Skin epidermis (tissue), 12 donors: ENCODE data around the gene CORO1A.

Source experiments
- H3K27ac ChIP-seq, 21 experiments: fragments of 200-600 bp; sonication (generic) in 11 of 21; one replicate each; pipeline ENCODE4 v1.5.0; 2020; ENCODE audit warnings: mild to moderate bottlenecking in 3 of 21, inconsistent platforms in 2 of 21, moderate library complexity in 2 of 21
- H3K4me3 ChIP-seq, 7 experiments: fragments of 200-600 bp; sonication (generic) in 2 of 7; one replicate each; pipeline ENCODE4 v1.5.0; 2020; ENCODE audit warnings: inconsistent platforms in 2 of 7, mild to moderate bottlenecking in 2 of 7, moderate library complexity in 1 of 7

CORO1A gene

DNA sequence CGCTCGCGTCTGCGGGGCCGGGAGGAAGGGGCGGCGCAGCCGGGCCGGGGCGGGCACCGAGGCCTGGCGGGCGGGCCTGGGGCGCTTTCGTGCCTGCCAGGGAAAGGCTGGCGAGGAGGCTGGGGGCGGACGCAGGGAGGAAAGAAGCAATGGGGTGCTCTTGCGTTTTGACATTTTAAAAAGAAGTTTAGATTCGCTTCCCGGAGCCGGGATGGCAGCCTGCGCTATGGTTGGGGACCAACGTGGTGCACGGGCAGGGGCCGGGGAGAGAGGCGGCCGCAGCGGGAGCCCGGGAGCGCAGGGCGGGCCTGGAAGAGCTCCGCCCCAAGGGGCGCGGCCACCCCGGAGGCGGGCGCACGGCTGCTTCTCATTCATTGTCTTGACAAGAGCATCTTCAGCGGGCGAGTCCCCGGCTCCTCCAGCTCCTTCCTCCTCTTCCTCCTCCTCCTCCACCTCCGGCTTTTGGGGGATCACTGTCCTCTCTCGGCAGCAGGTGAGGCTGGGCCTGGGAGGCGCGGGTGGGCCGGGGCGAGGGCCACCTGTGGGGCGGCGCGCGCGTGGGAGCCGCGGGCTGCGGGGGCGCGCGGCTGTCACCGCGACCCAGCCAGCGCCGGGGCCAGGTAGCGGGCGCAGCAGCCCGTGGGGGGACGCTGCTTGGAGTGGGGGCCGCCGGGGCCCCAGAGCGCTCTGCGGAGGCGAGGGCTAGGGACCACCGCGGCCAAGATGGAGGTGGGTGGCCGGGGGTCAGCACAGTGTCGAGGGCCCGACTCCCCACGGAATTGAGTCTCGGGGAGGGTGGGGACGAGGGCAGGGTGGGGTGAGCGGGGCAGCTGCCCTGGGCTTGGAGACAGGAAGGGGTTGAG, at the start of gene CORO1A:
TSS of gene CORO1A (plus strand) at position 370 of the 863 bp plus-strand sequence. CDS start 1,608 bp downstream, outside the sequence.
- Histone ChIP-seq H3K27ac (peak within 1 kb of the TSS; percentile 48 to 98 (median 84)), H3K4me3 (peak within 1 kb of the TSS; percentile 35 to 57 (median 45))

DNA sequence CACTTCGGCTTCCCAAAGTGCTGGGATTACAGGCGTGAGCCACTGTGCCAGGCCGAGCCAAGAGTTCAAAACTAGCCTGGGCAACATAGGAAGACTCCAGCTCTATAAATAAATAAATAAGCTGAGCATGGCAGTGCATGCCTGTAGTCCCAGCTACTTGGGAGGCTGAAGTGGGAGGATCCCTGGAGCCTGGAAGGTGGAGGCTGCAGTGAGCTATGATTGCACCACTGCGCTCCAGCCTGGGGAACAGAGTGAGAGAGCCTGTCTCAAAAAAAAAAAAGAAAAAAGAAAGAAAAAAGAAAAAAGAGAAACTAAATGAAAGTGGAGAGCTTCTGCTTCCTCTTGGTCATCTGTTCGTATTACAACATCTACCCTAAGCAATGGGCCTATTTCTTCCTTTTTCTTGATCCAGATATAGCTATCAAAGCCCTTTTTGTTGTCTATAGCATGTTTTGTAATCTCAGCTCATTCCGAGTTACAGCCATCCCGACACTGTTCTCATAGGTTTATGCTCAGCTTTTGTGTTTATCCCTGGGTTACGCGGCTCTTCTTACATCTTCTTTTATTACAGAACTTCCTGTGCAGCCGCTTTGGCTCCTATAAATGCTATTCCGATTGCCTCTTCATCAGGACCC, 46.3 kb upstream of the CORO1A start:
- Histone ChIP-seq H3K27ac (no peak overlapping the region), H3K4me3 (no peak overlapping the region)

DNA sequence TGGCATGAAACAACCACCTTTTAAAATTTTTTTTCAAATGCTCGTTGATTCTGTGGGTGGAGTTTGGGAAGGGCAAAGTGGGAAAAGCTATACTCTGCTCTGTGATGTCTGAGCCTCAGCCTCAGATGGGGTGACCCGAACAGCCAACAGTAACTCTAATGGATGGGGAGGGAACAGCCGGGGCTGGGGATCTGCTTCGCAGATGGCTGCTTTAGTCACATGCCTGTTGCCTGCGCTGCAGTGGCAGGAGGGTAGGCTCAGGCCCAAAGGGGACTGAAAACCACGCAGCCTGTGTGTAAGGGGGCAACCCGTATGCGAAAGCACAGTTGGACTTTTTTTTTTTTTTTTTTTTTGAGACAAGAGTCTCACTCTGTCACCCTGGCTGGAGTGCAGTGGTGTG, 45.5 kb upstream of the CORO1A start:
- no peak overlapping the region for H3K4me3 ChIP-seq
- no peak overlapping the region for H3K27ac ChIP-seq

DNA sequence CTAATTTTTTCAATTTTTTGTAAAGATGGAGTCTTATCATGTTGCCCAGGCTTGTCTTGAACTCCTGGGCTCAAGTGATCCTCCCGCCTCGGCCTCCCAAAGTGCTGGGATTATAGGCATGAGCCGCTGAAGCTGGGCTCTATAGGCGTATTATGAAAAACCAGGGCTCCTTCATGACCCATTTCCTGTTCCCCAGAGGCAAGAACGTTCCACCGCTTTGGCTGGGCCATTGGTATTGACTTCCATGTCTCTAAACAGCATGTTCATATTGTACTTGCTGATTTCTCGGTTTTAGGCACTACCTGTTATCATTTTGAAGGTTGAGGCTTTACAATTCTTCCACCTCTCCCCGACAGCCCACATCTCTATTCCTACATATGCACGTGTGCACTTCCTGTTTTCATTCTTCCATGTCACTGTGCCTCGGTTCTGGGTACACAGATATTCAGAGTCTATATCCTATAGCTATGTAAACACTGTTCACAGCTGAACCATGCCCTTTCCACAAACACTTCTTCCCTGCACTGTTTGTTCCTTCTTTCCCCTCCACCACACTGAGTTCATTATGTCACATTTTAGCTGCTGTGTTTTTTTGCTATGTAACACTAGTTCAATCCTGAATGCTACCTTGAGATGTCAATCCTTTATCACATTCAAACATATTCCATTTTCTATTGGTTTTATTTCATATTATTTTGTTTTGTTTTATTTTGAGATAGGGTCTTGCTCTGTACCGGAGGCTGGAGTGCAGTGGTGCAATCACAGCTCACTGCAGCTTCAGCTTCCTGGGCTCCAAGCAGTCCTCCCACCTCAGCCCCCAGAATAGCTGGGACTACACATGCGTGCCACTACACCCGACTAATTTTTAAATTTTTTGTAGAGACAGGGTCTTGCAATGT, 43.6 kb upstream of the CORO1A start:
- Histone ChIP-seq H3K27ac (peak overlapping the region in 1 of 21 experiments; percentile 10), H3K4me3 (no peak overlapping the region)

DNA sequence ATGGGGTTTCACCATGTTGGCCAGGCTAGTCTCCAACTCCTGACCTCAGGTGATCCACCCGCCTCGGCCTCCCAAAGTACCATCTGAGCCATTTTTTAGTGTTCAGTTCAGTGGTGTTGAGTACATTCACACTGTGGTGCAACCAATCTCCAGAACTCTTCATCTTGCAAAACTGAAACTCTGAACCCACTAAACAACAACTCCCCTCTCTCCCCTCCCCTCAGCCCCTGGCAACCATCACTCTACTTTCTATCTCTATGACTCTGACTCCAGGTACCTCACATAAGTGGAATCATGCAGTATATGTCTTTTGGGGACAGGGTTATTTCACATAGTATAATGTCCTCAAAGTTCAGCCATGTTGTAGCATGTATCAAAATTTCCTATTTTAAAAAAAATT, 41.7 kb upstream of the CORO1A start:
- Histone ChIP-seq H3K27ac (no peak overlapping the region), H3K4me3 (no peak overlapping the region)

DNA sequence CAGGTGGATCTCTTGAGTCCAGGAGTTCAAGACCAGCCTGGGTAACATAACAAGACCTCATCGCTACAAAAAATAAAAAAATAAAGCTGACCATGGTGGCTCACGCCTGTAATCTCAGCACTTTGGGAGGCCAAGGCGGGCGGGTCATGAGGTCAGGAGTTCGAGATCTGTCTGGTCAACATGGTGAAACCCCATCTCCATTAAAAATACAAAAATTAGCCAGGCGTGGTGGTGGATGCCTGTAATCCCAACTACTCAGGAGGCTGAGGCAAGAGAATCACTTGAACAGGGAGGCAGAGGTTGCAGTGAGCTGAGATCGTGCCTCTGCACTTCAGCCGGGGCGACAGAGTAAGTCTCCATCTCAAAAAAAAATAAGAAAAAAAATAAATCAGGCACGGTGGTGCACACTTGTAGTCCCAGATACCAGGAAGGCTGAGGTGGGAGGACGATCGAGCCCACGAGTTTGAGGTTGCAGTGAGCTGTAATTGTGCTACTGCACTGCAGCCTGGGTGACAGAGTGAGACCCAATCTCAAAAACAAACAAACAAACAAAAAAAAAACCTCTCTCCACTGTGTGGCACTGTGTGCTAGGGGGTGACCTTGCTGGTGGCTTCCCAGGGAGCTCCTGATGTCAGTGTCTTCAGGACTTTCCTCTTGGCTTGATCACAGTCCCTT, 40.6 kb upstream of the CORO1A start:
- Histone ChIP-seq H3K27ac (no peak overlapping the region), H3K4me3 (no peak overlapping the region)

DNA sequence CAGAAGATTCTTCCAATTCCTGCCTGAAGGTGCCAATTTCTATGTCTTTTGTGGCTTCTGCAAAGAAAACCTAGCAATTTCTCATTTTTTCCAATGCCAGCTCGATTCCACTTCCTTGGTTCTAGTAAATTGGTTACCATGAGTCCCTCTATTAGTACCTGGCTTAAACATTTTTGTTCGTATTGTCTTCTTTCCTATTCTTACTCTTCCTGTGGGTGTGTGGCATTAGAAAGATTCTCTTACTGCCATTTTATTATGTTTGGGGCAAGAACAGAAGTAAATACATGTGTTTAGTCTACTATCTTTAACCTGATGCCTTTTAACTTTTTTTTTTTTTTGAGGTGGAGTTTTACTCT, 40.1 kb upstream of the CORO1A start:
- Histone ChIP-seq H3K4me3 (no peak overlapping the region), H3K27ac (no peak overlapping the region)

DNA sequence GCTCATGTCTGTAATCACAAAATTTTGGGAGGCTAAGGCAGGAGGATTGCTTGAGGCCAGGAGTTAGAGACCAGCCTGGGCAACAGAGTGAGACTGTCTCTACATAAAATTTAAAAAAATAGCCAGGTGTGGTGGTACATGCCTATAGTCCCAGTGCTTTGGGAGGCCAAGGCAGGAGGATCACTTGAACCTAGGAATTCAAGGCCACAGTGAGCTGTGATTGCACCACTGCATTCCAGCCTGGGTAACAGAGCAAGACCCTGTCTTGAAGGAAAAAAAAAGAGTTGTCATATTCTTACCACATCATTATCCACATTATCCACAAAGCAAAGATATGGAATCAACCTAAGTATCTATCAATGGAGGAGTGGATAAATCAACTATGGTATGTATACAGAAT, 39.4 kb upstream of the CORO1A start:
- H3K27ac ChIP-seq: no peak overlapping the region

DNA sequence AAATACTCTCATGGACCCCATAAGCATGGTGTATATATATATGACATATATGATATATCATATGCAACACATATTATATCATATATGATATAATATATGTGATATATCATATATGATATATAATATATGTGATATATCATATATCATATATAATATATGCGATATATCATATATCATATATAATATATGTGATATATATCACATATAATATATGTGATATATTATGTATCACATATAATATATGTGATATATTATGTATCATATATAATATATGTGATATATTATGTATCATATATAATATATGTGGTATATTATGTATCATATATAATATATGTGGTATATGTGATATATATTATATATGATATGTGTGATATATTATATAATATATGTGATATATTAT, 38.5 kb upstream of the CORO1A start:
- no peak overlapping the region for H3K4me3 ChIP-seq

More for the DNA sequence above, 39.4 kb upstream of the CORO1A start:
- no peak overlapping the region for H3K4me3 ChIP-seq

DNA sequence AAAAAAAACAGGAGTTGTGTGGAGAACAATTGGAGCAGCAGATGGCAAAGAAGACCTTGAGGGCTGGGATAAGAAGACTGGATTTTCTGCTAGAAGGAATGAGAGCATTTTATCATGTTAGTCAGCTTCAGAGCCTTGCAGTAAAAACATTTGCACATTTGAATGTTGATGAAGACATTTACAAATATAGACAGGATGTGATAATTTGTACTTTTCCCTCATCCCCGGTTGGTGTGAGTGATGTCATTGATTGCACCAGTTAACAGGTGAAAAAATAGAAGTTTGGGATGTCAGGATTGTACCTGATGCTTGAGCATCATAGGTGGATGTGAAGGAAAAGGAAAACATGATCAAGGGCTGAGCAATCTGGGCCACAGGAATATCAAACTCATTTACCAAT, 37.7 kb upstream of the CORO1A start:
- Histone ChIP-seq H3K4me3 (no peak overlapping the region), H3K27ac (no peak overlapping the region)

More for the DNA sequence above, 38.5 kb upstream of the CORO1A start:
- no peak overlapping the region for H3K27ac ChIP-seq

DNA sequence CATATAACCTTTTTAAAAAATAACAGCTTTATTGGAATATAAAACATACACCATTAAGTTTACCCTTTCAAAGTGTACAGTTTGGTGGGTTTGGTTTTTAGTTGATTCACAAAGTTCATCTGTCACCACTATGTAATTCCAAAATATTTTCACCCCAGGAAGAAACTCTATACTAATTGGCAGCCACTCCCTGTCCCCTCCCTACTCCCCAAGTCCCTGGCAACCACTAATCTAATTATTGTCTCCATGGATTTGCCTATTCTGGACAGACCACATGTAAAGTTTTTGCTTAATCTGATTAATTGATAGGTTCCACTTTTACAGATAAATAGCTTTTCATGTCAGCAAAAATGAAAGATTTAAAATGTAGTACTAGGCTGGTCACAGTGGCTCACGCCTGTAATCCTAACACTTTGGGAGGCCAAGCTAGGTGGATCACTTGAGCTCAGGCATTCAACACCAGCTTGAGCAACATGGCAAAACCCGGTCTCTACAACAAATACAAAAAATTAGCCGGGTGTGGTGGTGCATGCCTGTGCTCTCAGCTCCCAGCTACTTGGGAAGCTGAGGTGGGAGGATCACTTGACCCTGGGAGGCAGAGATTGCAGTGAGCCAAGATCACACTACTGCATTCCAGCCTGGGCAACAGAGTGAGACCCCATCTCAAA, 35.4 kb upstream of the CORO1A start:
- no peak overlapping the region for H3K4me3 ChIP-seq

DNA sequence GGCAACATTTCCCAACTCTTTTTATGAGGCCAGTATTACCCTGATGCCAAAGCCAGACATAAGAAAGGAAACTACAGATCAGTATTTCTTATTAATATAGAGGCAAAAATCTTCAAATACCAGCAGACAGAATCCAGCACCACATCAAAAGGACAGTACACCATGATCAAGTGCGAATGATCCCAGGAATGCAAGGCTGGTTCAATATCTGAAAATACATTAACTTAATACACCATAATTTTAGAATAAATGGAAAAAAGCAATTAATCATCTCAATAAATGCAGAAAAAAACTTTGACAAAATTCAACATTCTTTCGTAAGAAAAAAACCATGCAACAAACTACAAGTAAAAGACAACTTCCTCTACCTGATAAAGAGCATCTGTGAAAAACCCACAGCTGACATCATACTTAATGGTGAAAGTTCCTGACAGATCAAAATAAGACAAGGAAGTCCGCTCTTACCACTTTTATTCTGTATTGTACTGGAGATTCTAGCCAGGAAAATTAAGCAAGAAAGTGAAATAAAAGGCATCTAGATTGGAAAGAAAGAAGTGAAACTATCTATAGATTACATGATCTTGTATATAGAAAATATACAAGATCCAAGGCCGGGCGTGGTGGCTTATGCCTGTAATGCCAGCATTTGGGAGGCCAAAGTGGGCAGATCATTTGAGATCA, 34.0 kb upstream of the CORO1A start:
- Histone ChIP-seq H3K27ac (no peak overlapping the region), H3K4me3 (no peak overlapping the region)

More for the DNA sequence above, 35.4 kb upstream of the CORO1A start:
- no peak overlapping the region for H3K27ac ChIP-seq

DNA sequence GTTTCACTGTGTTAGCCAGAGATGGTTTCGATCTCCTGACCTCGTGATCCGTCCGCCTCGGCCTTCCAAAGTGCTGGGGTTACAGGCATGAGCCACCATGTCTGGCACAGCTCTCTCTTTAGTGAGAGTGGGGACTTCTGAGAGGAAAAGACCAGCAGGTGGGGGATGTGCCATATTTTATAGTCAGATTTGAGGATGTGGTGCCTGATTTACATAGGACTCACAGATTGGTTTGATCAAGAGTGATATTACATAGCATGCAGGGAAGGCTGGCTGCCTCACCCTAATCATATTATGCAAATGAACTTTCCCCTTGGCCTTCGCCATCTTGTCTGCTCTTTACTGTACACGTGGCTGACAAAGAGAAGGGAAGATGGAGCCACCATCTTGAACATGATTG, 32.3 kb upstream of the CORO1A start:
- H3K27ac ChIP-seq: no peak overlapping the region
- H3K4me3 ChIP-seq: no peak overlapping the region

DNA sequence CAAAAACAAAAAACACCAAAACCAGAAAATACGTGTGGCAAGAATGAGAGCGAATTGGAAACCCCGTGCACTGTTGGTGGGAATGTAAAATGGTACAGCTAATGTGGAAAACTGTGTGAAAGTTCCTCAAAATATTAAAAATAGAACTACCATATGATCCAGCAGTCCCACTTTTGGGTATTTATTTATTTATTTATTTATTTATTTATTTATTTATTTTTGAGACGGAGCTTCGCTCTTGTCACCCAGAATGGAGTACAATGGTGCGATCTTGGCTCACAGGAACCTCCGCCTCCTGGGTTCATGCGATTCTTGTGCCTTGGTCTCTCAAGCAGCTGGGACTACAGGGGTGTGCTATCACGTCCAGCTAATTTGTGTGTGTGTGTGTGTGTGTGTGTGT, 30.9 kb upstream of the CORO1A start:
- H3K4me3 ChIP-seq: no peak overlapping the region
- no peak overlapping the region for H3K27ac ChIP-seq

DNA sequence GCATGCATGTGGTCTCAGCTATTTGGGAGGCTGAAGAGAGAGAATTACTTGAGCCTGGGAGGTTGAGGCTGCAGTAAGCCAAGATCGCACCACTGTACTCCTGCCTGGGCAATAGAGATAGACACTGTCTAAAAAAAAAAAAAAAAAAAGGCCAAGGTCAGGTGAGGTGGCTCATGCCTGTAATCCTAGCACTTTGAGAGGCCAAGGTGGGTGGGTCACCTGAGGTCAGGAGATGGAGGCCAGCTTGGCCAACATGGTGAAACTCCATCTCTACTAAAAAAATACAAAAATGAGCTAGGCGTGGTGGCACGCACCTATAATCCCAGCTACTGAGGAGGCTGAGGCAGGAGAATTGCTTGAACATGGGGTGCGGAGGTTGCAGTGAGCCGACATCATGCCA, 28.2 kb upstream of the CORO1A start:
- Histone ChIP-seq H3K4me3 (no peak overlapping the region), H3K27ac (no peak overlapping the region)

DNA sequence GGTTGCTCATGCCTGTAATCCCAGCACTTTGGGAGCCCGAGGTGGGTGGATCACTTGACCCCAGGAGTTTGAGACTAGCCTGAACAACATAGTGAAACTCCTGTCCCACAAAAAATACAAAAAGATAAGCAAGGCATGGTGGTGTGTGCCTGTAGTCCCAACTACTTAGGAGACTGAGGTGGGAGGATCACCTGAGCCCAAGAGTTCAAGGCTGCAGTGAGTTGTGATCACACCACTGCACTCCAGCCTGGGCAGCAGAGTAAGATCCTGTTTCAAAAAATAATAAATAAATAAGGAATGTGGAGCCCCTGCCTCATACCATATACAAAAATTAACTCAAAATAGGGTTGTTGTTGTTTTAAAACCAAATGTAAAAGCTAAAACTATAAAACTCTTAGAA, 26.2 kb upstream of the CORO1A start:
- H3K27ac ChIP-seq: no peak overlapping the region
- no peak overlapping the region for H3K4me3 ChIP-seq

DNA sequence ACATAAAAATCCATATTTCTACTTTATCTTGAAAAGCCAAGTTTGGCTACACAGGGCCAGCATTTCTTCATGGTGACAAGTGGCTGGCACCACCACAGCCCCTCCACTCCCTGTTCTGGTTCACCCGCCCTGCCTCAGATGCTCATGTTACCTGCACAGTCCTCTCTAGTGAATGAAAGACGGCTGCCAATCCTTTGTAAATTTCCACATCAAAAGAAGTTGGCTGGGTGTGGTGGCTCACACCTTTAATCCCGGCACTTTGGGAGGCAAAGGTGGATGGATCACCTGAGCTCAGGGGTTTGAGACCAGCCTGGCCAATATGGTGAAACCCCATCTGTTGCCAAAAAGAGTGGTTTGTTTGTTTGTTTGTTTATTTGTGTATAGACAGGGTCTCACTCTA, 19.9 kb upstream of the CORO1A start:
- no peak overlapping the region for H3K4me3 ChIP-seq

DNA sequence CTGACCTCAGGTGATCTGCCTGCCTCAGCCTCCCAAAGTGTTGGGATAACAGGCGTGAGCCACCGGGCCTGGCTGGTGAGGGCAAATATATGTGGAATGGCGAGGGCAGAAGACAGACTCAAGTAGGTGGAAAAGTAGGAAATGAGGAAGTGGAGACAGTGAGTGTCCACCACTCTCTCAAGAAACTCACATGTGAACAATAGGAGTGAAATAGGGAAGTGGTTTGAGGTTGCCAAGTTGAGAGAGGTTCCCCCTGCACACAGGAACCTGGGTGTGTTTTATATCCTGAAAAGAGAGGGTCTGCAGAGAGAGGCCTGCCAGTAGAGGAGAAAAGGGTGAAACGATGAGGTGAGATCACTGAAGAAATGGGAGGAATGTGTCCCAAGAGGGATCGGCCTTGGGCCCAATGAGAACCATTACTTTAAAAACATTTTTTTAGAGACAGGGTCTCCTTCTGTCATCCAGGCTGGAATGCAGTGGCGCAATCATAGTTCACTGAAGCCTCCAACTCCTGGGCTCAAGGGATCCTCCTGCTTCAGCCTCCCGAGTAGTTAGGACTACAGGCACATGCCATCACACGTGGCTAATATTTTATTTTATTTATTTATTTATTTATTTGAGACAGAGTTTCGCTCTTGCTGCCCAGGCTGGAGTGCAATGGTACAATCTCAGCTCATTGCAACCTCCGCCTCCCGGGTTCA, 17.1 kb upstream of the CORO1A start:
- no peak overlapping the region for H3K4me3 ChIP-seq
- H3K27ac ChIP-seq: peak overlapping the region in 3 of 21 experiments; percentile 22 to 63 (median 30)

More for the DNA sequence above, 19.9 kb upstream of the CORO1A start:
- H3K27ac ChIP-seq: no peak overlapping the region
